ENCODE data around the gene FBLN2. TPM values are rescaled to one million over a fixed set of nuclear protein-coding genes. Genes with fewer than 3 reads are reported as not detected.

Gene FBLN2
- total RNA-seq, 2 experiments from 2014 or later, result 0.15 to 0.55 TPM

DNA sequence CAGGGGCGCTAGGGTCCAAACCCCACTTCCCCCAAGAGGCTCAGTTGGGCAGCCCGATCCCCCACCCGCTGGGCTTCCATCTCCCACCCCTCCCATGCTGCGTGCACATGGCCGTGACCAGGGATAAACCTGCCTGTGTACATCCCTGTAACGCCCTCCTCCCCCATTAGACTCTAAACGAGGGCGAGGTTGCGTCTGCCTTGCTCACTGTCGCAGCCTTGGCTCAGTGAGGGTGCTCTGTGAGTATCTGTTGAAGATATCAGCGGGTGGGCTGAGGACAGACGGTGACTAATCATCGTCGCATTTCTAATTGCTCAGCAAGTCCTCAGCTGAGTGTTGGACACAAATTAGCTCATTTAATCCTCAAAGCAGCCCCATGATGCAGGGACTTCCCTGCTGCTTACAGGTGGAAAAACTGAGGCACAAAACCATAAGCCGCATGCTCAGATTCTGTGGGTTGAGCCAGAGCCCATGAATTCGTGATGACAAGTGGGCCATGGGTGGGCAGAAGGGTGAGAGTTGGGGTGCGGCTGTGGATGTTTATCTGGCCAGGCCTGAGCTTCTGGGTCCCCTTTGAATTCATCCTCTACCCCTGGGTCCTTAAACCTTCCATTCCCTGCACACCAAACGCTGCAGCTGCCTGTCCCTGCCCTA lies 26.0 kb downstream of the FBLN2 start:
- ChIA-PET CTCF (no interaction called here), POLR2A (no interaction called here)

DNA sequence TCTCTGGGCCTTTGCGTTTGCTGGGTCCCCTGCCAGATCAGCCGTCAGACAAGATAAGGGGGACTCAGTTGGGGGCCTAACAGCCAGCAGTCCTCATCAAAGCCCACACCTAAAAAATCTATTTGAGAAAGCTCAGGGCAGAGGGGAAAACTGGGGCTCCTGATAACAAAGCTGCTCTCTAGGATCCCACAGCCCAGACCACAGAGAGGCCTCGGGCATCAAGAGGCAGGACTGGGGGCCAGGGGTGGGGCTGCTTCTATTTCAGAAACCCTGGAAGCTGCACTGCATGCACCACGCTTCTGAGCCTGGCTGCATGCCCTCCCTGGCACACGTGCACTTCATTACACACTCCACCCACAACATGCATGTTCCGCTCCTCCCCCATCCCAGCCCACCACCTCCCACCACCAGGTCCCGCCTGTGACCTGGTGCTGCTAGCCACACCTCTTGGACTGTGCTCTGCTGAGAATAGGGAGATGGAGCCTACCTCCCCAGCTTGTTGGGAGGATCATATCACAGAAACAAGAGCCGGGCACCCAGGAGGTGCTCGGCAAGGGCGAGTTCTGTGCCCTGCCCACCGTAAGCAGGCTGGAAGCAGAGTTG lies 26.6 kb downstream of the FBLN2 start:
- POLR2A ChIA-PET, result no interaction called here
- CTCF ChIA-PET, result no interaction called here

DNA sequence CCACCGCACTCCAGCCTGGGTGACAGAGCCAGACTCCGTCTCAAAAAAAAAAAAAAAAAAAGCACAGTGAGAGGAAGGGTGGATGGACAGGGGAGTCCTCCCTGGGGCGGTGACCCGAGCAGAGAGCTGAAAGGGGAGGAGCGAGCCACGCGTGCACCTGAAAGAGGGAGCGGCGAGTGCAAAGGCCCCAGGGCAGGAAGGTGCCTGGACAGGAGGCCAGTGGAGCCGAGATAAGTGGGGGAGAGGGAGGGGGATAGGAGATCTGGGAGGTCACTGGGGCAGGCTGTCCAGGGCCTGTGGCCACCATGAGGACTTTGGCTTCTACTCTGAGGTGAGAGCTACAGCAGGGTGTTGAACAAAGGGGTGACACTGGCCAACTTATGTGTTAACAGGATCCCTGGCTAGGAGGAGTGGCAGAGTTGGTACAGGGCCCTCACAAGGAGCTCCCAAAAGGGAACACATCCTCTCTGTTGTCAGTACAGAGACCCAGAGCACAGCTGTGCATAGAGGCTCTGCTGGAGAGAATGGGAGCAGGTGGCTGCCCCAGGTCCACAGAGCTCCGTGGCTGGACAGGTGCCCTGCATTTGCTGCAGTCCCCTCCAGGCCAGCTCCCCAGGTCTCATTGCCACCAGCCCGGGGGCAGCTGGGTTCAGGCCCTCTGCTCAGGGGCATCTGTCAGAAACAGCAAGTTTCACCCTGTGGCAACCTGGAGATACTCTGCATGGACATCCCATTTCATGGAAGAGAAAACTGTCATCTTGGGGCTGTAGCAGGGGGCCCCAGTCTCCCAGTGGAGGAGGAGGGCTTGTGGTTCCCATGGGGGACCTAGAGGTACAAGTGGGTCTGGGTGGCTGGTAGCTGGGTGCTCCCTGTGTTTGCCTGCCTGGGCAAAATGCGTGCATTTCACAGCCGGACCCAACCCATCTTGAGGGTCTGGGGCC lies 28.5 kb downstream of the FBLN2 start:
- POLR2A ChIA-PET, result no interaction called here

GRCh38 chr3:13578251-13578650 lies 29.3 kb downstream of the FBLN2 start:
- ChIA-PET CTCF (no interaction called here), POLR2A (no interaction called here)

More for the DNA sequence above, 28.5 kb downstream of the FBLN2 start:
- CTCF ChIA-PET, result no interaction called here

- POLR2A ChIA-PET, result no interaction called here
- CTCF ChIA-PET, result no interaction called here
Measured at GRCh38 chr3:13579063-13579462, 30.1 kb downstream of the FBLN2 start.

GRCh38 chr3:13580256-13581023 lies 31.5 kb downstream of the FBLN2 start:
- POLR2A ChIA-PET, result no interaction called here
- CTCF ChIA-PET, result no interaction called here

GRCh38 chr3:13581485-13582365 lies 32.8 kb downstream of the FBLN2 start:
- ChIA-PET CTCF (no interaction called here), POLR2A (no interaction called here)

DNA sequence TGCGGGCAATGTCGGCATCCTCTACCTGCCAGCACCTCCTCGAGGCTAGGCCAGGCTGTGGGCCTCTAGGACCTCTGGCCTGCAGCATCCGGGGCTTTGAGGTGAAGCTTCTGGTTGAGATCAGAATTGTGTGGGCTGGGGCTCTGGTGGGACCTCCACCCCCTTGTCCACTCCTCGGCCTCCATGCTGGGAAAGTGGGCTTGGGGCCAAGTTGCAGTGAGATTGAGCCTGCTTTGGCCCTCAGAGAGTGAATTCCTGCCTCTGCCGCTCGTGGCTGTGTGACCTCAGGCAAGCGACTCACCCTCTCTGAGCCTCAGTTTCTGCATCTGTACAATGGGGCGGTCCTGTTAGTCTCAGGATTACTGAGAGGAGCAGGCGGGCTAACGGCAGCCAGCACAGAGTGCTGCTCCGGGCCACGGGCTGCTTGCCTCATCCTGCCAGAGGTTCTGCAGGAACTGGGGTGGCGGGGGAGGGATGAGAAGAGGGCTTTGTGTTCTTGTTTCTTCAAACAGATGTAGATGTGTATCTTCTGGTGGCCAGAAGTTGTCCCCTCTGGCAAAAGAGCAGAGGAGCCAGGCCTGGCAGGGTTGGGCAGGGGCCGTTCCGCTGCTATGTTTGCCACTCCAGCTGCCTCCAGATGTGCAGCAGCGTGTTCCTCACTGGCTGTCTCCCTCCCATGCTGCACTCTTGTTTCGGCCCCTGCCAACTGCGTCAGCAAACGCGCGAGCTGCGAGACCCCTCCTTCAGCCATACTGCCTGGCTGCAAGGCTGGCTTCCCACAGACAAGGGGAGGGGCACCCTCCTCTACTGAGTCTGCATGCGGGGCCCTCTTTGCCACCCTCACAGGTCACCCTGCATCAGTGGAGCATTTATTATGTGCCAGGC lies 33.7 kb downstream of the FBLN2 start:
- ChIA-PET CTCF (no interaction called here), POLR2A (no interaction called here)

GRCh38 chr3:13583251-13584180 lies 34.6 kb downstream of the FBLN2 start:
- ChIA-PET POLR2A (no interaction called here), CTCF (no interaction called here)

DNA sequence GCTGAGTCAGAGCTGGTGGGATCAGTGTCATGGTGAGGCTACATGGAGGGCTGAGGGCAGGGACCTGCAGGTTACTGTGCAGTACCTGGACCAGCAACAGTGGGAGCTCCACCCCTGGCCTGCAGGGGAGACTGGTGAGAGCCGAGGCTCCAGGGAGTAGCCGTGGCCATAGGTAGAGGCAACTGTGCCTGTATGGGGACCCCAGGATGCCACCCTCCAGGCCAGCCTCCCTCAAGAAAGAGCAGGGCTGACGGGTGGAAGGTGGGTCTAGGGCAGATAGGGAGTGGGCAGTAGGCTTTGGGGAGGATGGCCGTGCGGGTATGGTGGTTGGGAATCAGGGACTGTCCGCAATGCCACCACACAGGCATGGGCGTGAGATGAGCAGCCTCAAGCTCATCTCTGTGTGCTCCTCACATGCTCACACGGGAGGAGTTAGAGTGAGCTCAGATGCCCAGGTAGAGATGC lies 35.5 kb downstream of the FBLN2 start:
- POLR2A ChIA-PET, result no interaction called here
- CTCF ChIA-PET, result no interaction called here

GRCh38 chr3:13584901-13585300 lies 36.0 kb downstream of the FBLN2 start:
- CTCF ChIA-PET, result no interaction called here
- POLR2A ChIA-PET, result no interaction called here

DNA sequence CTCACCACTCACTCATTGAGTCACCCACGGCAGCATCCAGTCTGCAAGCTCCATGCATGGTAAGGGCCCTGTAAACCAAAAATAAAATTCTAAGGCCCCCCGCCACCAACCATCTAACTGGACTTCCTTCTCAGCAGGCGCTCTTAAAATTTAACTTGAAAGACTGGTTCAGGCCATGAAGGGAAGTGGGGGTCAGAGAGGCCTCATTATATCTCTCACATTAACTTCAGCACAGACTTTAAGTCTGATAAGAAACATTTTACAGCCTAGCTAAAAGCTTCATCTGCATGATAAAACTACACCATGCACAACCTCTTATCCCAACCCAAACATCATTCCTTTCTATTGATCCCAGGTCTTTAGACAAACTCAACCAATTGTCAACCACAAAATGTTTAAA lies 38.5 kb downstream of the FBLN2 start:
- POLR2A ChIA-PET, result no interaction called here
- CTCF ChIA-PET, result interaction anchor here (1.5 kb wide), 1 partner anchor 91 kb away, joined by 5 read pairs; no protein-coding TSS in a partner anchor

GRCh38 chr3:13588221-13588701 lies 39.3 kb downstream of the FBLN2 start:
- POLR2A ChIA-PET, result no interaction called here
- CTCF ChIA-PET, result interaction anchor here (1.5 to 1.6 kb wide), 2 partner anchors 60 to 92 kb away, joined by 3 to 5 read pairs; no protein-coding TSS in a partner anchor

DNA sequence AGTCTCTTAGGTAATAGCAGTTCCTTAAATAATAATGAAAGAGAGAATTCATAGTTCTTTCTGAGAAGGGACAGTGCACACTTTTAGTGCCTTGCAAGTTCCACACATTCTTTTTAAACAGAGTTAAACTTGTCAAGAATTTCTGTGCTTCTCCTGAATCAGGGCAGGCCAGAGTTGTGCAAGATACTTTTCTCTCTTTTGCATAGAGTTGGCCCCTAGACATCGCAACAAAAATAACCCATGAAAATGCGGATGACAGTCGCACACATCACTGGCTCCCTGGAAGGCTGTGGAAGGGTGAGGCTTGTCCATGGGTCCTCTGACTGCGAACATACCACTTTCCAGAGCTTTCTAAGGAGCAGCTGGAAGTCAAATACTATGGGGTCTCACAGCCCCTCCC lies 40.1 kb downstream of the FBLN2 start:
- POLR2A ChIA-PET, result no interaction called here
- CTCF ChIA-PET, result interaction anchor here (1.0 to 1.6 kb wide), 2 partner anchors 42 to 59 kb away, joined by 3 read pairs; no protein-coding TSS in a partner anchor

- CTCF ChIA-PET, result no interaction called here
- POLR2A ChIA-PET, result no interaction called here
Measured at GRCh38 chr3:13590841-13591520, 42.1 kb downstream of the FBLN2 start.

GRCh38 chr3:13593615-13594014 lies 44.7 kb downstream of the FBLN2 start:
- ChIA-PET POLR2A (no interaction called here), CTCF (interaction anchor here (1.2 kb wide), 1 partner anchor 54 kb away, joined by 3 read pairs; no protein-coding TSS in a partner anchor)
